Vagina (tissue), 2 donors: ENCODE measurements around the gene SOS2. TPM values are rescaled to one million over a fixed set of nuclear protein-coding genes. Genes with fewer than 3 reads are reported as not detected.
A peak's percentile ranks its signal among the peaks of the same experiment; 100 is the strongest.

Experiments
- DNase-seq, 2 donors: peaks; one replicate each; pipeline ENCODE4 v3.0.0-alpha.2; 2017; ENCODE audit errors: extremely low spot score in 2 of 2
- H3K27ac ChIP-seq: fragments of 200-600 bp; sonication (generic); one replicate; pipeline ENCODE4 v1.5.1; 2019
- H3K27me3 ChIP-seq: fragments of 200-600 bp; sonication (generic); one replicate; pipeline ENCODE4 v1.5.1; 2019
- H3K36me3 ChIP-seq, 2 donors: fragments of 200-600 bp; sonication (generic); one replicate each; pipeline ENCODE4 v1.5.1; 2017 to 2019
- H3K4me1 ChIP-seq: fragments of 200-600 bp; sonication (generic); one replicate; pipeline ENCODE4 v1.5.1; 2019
- H3K4me3 ChIP-seq, 2 donors: fragments of 200-600 bp; sonication (generic); 1 replicate in 1 of 2; 2 replicates in 1 of 2; pipeline ENCODE4 v1.5.1; 2016 to 2019
- H3K9me3 ChIP-seq: fragments of 200-600 bp; sonication (generic); one replicate; pipeline ENCODE4 v1.5.1; 2019
- CTCF ChIP-seq, 3 experiments: fragments of 450-650 bp in 2 of 3; fragments of 200-600 bp in 1 of 3; sonication (generic) in 1 of 3; IDR thresholded peaks; one replicate each; pipeline ENCODE4 v1.5.1; 2017 to 2019; ENCODE audit warnings: antibody characterized with exemption in 3 of 3, mild to moderate bottlenecking in 2 of 3, moderate library complexity in 2 of 3
- POLR2A ChIP-seq, 2 donors: fragments of 450-650 bp; IDR thresholded peaks; one replicate each; pipeline ENCODE4 v1.6.1; 2017; ENCODE audit warnings: antibody characterized with exemption in 2 of 2, mild to moderate bottlenecking in 2 of 2, moderate library complexity in 2 of 2
- POLR2AphosphoS5 ChIP-seq, 2 donors: sonication (generic); formaldehyde crosslinking; IDR thresholded peaks; one replicate each; pipeline ENCODE4 v1.9.0; 2017; ENCODE audit warnings: antibody characterized with exemption in 2 of 2, mild to moderate bottlenecking in 2 of 2, low read depth in 1 of 2; ENCODE audit not compliant: insufficient read depth in 1 of 2
- intact Hi-C: fragments of 100-400 bp; cut with DNase I; formaldehyde crosslinking; loops from one replicate; pipeline ENCODE4 v1.15.1; 2023
- total RNA-seq: library from RNA; depleted of rRNA; stranded (reverse); fragments of >200 nt; gene quantifications from one replicate; pipeline ENCODE4 v1.2.3, GENCODE V29; 2016

The SOS2 gene
- total RNA-seq, 1 donor from 2014 or later = 23.8 TPM

- Histone ChIP-seq H3K27me3 (no peaks in the 10 kb centered on the region), H3K4me3 (no peak overlapping the region), H3K9me3 (no peaks in the 10 kb centered on the region), H3K36me3 (no peaks in the 10 kb centered on the region), H3K27ac (no peak overlapping the region), H3K4me1 (no peaks in the 10 kb centered on the region)
- intact Hi-C loops = no loop called here
- TF ChIP-seq POLR2AphosphoS5 (IDR thresholded peaks at IDR 0.05; ENCODE audit: insufficient read depth in 1 of 2, low read depth in 1 of 2) (no peak), CTCF (IDR thresholded peaks at IDR 0.05) (no peak), POLR2A (IDR thresholded peaks at IDR 0.05) (no peak)
- no peak for DNase-seq
Observed at GRCh38 chr14:50262865-50263264, 31.5 kb upstream of the SOS2 start.

GRCh38 chr14:50260511-50260910 lies 29.1 kb upstream of the SOS2 start:
- no peaks in the 10 kb centered on the region for H3K36me3 ChIP-seq
- H3K27ac ChIP-seq = no peak overlapping the region
- no peak overlapping the region for H3K4me3 ChIP-seq
- H3K4me1 ChIP-seq = no peaks in the 10 kb centered on the region
- H3K27me3 ChIP-seq = no peaks in the 10 kb centered on the region
- H3K9me3 ChIP-seq = no peaks in the 10 kb centered on the region
- TF ChIP-seq POLR2AphosphoS5 (IDR thresholded peaks at IDR 0.05; ENCODE audit: insufficient read depth in 1 of 2, low read depth in 1 of 2) = no peak
- peak in 1 of 3 experiments; percentile 27 for TF ChIP-seq CTCF (IDR thresholded peaks at IDR 0.05)
- intact Hi-C loops = no loop called here
- no peak for DNase-seq

GRCh38 chr14:50260072-50260471 lies 28.7 kb upstream of the SOS2 start:
- H3K4me1 ChIP-seq = no peaks in the 10 kb centered on the region
- TF ChIP-seq CTCF (IDR thresholded peaks at IDR 0.05) (no peak), POLR2AphosphoS5 (IDR thresholded peaks at IDR 0.05; ENCODE audit: insufficient read depth in 1 of 2, low read depth in 1 of 2) (no peak), POLR2A (IDR thresholded peaks at IDR 0.05) (no peak)
- no peak overlapping the region for H3K4me3 ChIP-seq
- H3K9me3 ChIP-seq = no peaks in the 10 kb centered on the region
- intact Hi-C loops = no loop called here
- no peak for DNase-seq
- H3K27me3 ChIP-seq = no peaks in the 10 kb centered on the region
- H3K36me3 ChIP-seq = no peaks in the 10 kb centered on the region
- no peak overlapping the region for H3K27ac ChIP-seq

GRCh38 chr14:50257732-50258131 lies 26.4 kb upstream of the SOS2 start:
- Histone ChIP-seq H3K27ac (no peak overlapping the region), H3K4me3 (no peak overlapping the region), H3K9me3 (no peaks in the 10 kb centered on the region), H3K27me3 (no peaks in the 10 kb centered on the region), H3K4me1 (no peaks in the 10 kb centered on the region), H3K36me3 (no peaks in the 10 kb centered on the region)
- DNase-seq = no peak
- TF ChIP-seq POLR2AphosphoS5 (IDR thresholded peaks at IDR 0.05; ENCODE audit: insufficient read depth in 1 of 2, low read depth in 1 of 2) = no peak
- TF ChIP-seq POLR2A (IDR thresholded peaks at IDR 0.05) = no peak
- TF ChIP-seq CTCF (IDR thresholded peaks at IDR 0.05) = no peak
- intact Hi-C loops = no loop called here

- TF ChIP-seq POLR2AphosphoS5 (IDR thresholded peaks at IDR 0.05; ENCODE audit: insufficient read depth in 1 of 2, low read depth in 1 of 2) (no peak), CTCF (IDR thresholded peaks at IDR 0.05) (no peak), POLR2A (IDR thresholded peaks at IDR 0.05) (no peak)
- DNase-seq = no peak
- Histone ChIP-seq H3K27ac (no peak overlapping the region), H3K36me3 (no peaks in the 10 kb centered on the region), H3K27me3 (no peaks in the 10 kb centered on the region), H3K4me1 (no peaks in the 10 kb centered on the region), H3K9me3 (no peaks in the 10 kb centered on the region), H3K4me3 (no peak overlapping the region)
- intact Hi-C loops = no loop called here
Observed at GRCh38 chr14:50254248-50254647, 22.9 kb upstream of the SOS2 start.
